ENCODE measurements around the gene PPARA.

PPARA gene

DNA sequence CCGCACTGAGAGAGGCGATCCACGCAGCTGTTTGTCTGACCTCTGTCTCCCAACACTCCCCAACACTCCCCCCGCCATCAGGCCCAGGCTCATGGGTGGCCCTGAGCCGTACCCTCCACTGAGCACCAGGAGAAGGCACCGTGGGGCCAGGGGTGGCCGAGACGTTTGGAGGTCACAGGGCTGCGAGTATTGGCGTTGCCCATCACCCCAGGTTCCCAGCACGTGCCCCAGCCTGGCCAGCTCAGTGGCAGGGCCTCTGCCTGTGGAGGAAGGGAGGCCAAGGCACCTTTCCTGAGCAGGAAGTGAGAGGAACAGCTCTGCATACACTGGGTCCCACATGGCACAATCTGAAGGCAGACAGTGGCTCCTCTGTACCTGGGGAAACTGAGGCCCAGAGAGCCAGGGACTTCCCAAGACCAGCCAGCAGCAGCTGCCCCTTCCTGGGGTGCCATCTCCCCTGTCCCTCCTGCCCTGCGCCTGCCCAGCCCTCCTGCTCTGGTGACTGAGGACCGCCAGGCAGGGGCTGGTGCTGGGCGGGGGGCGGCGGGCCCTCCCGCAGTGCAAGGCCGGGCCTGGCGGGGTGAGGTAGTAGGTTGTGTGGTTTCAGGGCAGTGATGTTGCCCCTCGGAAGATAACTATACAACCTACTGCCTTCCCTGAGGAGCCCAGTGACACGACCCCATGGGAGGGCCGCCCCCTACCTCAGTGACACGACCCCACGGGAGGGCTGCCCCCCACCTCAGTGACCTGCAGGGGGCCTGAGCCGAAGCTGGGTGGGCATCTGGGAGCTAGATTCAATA is 37.0 kb upstream of the PPARA start:
- no peak for DNase-seq (ENCODE audit: low spot score)
- ChIA-PET CTCF (interaction anchor here (0.7 to 2.0 kb wide), 3 partner anchors 40 to 107 kb away, joined by 3 to 15 read pairs (median 6); no protein-coding TSS in a partner anchor), POLR2A (ENCODE audit: low non-redundant PET) (no interaction called here)
- no peak for TF ChIP-seq CTCF (conservative IDR thresholded peaks at IDR 0.05; ENCODE audit: low read depth)
- peak overlapping the region; percentile 99 for H3K27ac ChIP-seq

DNA sequence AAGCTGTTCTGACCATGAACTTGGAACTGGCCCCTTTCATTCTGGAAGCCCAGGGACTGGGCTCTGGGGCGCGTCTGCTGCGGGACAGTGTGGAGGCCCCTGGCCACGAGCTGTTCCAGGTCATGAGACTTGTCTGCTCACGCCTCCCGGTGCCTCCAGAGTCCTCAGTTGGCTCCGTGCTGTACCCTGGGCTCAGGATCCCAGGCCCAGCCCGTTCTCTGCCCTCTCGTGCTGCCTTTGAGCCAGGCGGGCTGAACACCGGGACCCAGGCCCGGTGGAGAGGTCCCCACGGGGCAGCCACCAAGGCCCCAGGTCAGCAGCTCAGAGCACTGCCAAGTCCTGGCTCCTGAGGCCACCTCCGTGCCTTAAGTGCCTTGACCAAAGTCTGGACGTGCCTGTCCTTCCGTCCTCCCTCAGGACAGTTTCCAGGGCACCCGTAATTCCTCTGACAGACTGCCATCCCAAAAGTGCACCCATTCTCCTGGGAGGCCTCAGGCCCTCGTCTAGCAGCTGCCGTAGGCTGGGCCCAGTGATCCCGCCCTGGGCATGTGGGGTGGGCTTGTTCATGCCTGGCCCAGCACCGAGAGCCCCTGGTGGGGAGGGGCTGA is 36.3 kb upstream of the PPARA start:
- peak overlapping the region; percentile 99 for H3K27ac ChIP-seq
- POLR2A ChIA-PET (ENCODE audit: low non-redundant PET), result interaction anchor here (0.5 to 0.8 kb wide), 2 partner anchors 40 to 190 kb away, joined by 3 read pairs; no protein-coding TSS in a partner anchor
- DNase-seq (ENCODE audit: low spot score), result no peak

DNA sequence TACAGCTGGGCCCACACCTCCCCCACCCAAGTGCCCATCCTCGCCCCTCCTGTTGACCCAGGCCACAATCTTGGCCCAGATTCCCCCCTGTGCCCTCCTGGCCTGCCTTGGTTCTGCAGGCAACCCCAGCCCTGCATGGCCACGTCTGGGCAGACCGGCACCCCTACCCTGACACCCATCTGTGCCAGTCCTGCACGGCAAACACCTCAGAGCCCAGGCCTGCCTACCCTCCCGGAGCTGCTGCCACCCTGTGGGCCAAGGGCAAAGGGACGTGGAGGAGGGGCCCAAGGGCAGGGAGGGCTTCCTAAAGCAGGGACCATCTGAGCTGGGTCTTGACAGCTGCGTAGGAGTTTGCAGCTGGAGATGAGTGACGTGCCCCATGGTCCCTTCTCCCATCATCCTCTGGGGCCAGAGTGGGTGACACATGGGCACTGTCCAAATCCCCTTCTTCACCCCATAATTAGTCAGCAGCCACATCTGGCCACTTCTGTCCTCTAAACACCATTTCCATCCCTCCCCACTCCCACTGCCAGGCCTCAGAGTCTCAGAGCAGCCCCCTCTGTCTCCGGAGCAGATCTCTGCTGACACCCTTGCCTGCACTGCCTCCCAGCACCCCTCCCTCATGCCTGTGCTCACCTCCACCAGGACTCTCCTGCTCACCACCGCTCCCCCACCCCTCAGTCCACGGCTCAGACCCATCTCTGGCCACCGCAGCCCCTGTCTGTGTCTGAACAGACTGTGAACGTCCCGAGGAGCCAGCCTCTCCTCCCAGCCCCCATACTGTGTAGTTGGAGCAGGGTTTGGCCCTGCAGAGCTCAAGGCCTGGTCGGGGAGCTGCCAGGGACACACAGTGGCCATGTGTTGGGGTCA is 35.6 kb upstream of the PPARA start:
- peak; percentile 12 for TF ChIP-seq CTCF (conservative IDR thresholded peaks at IDR 0.05; ENCODE audit: low read depth)
- DNase-seq (ENCODE audit: low spot score), result no peak
- peak overlapping the region; percentile 99 for H3K27ac ChIP-seq
- ChIA-PET CTCF (interaction anchor here (0.9 to 2.0 kb wide), 3 partner anchors 102 to 109 kb away, joined by 3 to 15 read pairs (median 3); no protein-coding TSS in a partner anchor), POLR2A (ENCODE audit: low non-redundant PET) (interaction anchor here (0.5 to 0.8 kb wide), 2 partner anchors 41 to 189 kb away, joined by 3 read pairs; no protein-coding TSS in a partner anchor)

More for the DNA sequence above, 36.3 kb upstream of the PPARA start:
- CTCF ChIA-PET, result interaction anchor here (0.7 to 2.0 kb wide), 3 partner anchors 40 to 108 kb away, joined by 3 to 15 read pairs (median 6); no protein-coding TSS in a partner anchor
- TF ChIP-seq CTCF (conservative IDR thresholded peaks at IDR 0.05; ENCODE audit: low read depth), result no peak

- ChIA-PET CTCF (interaction anchor here (1.1 kb wide), 1 partner anchor 109 kb away, joined by 3 read pairs; no protein-coding TSS in a partner anchor), POLR2A (ENCODE audit: low non-redundant PET) (no interaction called here)
- no peak for DNase-seq (ENCODE audit: low spot score)
- no peak for TF ChIP-seq CTCF (conservative IDR thresholded peaks at IDR 0.05; ENCODE audit: low read depth)
- H3K27ac ChIP-seq, result peak overlapping the region; percentile 99
These were observed 35.0 kb upstream of the PPARA start for GRCh38 chr22:46115388-46115678.

DNA sequence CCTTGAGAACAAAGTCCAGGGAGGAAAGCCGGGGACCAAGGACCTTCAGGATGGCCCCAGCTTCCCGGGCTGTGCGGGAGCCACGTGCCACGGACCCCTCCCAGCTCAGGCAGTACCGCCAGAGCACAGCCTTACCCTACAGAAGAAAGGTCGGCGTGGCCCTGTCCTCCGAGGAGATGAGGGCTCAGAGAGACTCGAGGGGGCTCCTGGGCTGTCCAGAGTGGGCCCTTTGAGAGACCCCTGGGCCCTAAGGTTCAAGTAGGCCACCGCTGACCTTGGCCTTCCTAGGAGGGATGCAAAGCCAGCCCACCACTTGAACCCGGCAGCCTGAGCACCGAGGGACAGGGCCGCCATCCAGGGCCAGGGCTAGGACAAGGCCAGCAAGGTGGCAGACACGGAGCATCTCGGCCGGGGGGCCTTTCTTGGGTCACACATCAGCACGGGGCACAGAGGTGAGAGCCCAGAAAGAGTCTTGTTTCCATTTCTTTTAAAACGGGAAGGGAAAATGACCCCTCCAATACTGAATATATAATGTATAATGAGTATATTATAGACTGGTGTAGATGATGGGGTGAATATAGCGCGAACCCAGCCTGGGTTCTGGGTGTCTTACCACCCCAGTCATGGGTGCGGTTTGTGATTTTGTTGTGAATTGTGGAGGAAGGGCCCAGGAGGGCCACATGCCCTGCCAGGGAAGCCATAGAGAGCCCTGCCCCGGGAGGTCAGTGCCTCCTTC is 34.4 kb upstream of the PPARA start:
- ChIA-PET POLR2A (ENCODE audit: low non-redundant PET) (no interaction called here), CTCF (interaction anchor here (1.1 to 2.1 kb wide), 3 partner anchors 109 to 191 kb away, joined by 3 to 21 read pairs (median 4); no protein-coding TSS in a partner anchor)
- no peak for DNase-seq (ENCODE audit: low spot score)
- peak overlapping the region; percentile 99 for H3K27ac ChIP-seq
- TF ChIP-seq CTCF (conservative IDR thresholded peaks at IDR 0.05; ENCODE audit: low read depth), result no peak
